Measurements from ENCODE around the gene BABAM2.

BABAM2 gene

GRCh38 chr2:28346587-28346986 lies 456.1 kb downstream of the BABAM2 start:
- DNase-seq (ENCODE audit: low read depth), result no peak

DNA sequence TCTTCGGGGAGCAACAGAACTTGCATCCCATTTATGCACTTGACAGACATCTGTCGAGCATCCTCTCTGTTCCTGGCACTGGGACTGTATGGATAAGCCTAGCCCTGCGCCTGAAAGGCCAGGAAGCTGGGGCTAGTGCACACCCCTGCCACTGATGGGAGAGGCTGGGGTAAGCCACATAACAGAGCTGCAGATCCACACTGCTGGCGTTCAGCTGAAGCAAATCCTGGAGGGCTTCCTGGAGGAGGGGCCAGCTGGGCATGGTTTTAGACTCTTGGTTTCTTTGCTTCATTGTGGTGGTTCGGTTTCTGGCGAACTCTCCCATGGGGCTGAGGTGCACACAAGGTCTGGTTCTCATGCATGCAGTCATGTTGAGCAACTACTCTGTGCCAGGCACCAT lies 456.7 kb downstream of the BABAM2 start:
- no peak for DNase-seq (ENCODE audit: low read depth)

GRCh38 chr2:28347596-28347995 lies 457.1 kb downstream of the BABAM2 start:
- no peak for DNase-seq (ENCODE audit: low read depth)

DNA sequence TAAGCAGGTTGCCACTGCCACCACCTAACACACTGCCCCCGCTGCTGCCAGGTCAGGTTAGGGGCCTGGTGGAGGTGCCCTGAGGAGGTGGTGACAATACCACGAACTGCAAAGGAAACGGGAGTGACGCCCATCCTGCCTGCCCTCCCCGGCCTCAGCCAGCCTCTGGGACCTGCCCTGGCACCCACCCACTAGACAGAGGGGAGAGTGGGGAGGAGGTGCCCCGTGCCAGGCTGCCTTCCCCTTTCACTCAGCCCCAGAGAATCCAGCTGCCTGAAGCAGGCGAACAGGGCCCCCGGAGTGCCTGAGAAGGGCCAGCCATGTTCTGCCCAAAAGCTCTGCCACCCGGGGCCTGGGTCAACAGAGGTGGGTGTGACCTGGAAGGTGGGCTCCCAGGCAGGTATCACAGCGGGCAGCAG lies 457.6 kb downstream of the BABAM2 start:
- DNase-seq (ENCODE audit: low read depth), result peak; percentile 48

- DNase-seq (ENCODE audit: low read depth), result no peak
Measured at GRCh38 chr2:28348921-28349320, 458.4 kb downstream of the BABAM2 start.

DNA sequence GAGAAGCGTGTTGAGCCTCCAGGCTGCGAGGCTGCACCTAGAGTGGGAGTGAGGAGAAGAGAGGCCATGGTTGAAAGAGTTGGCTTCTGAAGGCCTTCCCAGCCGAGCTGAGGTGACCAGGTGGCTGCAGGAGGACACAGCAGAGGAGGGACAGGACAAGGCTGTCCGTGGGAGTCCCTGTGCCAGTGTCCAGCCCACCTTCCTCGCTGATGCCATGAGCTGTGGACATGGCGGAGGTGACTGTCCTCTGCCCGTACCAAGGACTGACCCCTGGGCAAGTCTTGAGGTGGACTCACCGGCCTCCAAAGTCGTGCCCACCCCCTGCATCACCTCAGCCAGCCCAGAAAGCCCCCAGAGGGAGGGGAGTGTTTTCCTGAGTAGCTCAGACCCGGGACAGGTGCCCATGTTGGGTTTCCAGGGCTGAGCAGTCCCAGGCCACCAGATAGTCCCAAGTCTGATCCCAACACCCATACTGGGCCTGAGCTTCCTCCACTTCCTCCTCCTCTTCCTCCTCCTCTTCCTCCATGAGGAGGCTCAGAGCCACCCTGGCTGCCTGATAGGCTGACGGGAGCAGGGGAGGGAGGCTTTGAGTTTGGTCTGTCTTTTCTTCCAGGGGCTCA lies 459.1 kb downstream of the BABAM2 start:
- no peak for DNase-seq (ENCODE audit: low read depth)

DNA sequence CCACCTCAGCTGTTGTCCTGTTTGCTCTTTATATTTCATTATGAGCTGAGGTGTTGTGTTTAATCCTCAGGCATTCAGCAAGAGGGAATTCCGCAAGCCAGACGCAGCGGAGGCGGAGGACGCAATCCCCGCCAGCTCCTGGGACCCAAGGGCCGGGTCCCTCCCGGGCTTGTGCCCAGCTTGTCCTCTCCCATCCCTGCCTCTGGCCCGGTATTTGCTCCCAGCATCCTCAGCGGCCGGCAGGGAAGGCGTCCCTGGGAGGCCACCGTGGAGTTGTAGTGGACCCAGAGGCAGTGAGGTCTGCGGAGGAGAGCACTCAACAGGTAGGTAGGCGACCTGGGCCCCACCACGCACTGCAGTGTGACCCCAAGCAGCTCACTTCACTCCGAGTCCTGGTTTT lies 459.7 kb downstream of the BABAM2 start:
- no peak for DNase-seq (ENCODE audit: low read depth)

- DNase-seq (ENCODE audit: low read depth), result no peak
Measured at GRCh38 chr2:28350791-28351285, 460.3 kb downstream of the BABAM2 start.

DNA sequence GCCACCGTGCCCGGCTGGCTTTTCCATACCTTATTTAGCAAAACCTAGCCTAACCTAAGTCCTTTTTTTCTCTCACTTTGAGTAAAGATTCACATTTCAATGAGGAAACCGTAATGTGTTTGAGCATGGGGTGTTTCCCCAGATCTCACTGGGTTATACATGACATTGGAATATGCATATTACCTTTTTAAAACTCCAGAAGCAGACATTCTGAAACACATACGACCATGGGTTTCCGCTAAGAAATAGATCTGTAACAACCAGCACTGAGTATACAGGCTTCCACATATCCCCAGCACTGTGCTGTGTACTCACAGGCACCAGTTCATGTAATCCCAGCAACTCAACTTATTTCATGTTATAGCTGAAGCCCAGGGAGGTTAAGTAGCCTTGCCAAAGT lies 461.1 kb downstream of the BABAM2 start:
- no peak for DNase-seq (ENCODE audit: low read depth)

DNA sequence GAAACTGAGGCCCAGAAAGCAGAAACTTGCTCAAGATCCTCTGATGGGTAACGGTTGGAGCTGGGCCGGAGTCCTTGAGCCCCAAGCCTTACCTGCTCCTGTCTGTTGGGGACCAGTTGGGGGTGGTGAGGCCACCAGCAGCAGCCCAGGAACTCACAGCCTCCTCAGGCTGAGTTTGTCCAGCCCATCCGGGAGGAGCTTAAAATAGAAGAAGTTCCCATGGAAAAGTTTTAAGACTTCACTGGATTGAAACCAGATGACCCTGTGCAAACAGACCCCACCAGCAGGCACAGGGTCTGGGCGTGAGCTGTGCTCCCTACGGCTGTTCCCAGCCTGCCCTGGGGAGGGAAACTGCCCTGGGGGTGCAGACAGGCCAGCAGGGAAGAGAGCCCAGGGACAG lies 461.6 kb downstream of the BABAM2 start:
- no peak for DNase-seq (ENCODE audit: low read depth)

DNA sequence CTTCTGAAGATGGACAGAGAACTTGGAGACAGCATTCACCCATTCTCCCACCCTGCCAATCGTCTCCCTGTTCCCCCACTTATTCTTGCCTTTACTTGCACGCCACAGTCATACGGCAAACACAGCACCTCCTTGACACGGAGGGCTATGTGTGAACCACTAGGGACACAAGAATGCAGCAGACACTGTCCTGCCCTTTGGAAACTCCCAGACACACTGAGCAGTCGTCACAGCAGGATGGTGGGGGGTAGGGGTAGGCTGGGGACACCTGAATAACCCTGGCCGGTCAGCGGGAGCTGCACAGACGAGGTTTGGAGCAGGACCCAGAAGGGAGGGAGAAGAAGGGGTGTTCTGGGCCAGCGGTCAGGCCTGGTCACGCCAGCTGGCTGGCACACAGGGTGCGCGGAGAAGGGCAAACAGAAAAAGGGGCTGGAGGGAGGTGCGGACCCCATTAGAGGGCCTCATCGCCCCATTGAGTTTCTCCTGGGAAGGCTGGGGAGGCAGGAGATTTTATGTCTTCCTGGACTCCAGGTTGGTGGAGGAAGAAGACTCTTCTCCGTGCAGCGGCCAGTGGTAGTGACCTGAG lies 462.2 kb downstream of the BABAM2 start:
- DNase-seq (ENCODE audit: low read depth), result no peak

DNA sequence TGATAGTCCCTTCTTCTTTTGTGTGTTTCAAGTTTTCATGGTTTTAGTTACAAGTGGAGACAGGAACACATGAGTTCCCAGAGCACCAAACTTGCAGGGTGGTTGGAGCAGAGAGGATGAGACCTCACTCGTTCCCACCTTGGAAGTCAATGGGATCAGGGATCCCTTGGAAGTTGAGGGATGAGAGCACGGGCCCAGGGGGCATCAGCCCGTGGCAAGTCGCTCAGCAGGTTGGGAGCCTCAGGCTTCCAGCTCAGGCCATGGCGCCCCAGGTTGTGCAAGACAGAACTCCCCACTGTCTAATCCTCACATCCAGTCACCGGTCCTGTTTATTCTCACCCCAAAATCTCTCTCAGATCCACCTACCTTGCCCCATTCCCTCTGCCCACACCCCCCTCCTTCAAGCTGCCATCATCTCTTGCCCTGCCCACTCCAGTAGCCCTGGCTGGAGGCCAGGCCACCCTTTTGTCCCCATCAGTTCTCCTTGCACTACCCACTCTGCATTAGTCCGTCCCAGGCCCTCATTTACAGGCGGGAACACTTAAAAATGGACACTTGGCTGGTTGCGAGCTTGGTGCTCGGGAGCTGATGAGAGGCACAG lies 464.5 kb downstream of the BABAM2 start:
- no peak for DNase-seq (ENCODE audit: low read depth)

- no peak for DNase-seq (ENCODE audit: low read depth)
Measured at GRCh38 chr2:28355521-28356094, 465.1 kb downstream of the BABAM2 start.

DNA sequence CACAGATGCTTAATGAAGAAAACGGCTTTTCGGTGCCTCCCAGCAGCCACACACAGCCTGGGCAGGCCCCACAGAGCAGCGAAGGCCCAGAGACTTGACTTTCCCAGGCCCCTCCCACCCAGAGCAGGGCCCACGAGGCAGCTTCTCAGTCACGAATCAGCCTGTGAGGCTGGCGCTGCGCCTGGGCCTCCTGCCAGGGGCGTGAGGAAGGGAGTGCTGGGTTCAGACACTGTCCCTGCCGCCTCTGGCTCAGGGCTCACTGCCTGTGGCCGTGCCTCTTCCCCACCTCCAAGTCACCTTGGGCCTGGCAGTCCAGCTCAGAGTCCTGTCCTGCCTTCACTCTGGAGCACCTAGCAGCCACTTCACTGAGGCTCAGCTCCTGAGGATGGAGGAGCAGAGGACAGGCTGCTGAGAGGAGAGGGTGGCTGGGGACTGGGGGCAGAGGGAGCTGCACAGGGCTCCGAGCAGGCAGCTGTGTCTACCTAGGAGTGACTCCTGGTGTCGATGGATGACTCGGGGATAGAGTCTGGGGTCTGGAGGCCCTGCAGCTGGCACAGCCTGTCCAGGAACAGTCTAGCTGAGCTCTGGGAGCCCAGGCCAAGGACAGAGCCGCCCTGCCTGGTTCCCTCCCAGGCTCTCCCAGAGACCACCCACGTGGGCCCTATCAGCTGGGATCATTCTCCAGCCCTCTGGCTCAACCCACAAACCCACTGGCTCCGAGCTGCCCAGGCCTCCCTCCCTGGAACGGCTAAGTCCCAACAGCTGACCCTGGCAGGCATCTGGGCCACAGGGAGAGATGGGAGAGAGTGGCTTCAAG lies 465.8 kb downstream of the BABAM2 start:
- no peak for DNase-seq (ENCODE audit: low read depth)

DNA sequence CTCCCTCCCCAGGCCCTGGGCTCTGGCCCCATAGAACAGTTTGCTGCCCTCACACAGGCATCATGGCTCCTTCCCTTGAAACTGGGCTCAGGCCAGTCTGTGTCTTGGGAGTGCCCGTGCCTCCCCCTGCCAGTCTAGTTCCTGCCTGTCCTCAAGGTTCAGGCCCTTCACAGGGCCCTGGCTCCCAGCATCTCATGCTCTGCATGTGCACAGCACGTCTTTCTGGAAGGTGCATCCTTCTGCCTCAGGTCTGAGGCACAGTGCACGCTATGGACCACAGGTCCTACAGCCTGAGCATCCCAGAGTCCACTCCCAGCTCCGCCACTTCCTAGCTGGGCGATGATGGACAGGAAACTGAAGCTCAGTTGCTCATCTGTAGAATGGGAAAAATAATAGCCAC lies 466.5 kb downstream of the BABAM2 start:
- DNase-seq (ENCODE audit: low read depth), result no peak

- no peak for DNase-seq (ENCODE audit: low read depth)
Measured at GRCh38 chr2:28357948-28358667, 467.6 kb downstream of the BABAM2 start.

- no peak for DNase-seq (ENCODE audit: low read depth)
Measured at GRCh38 chr2:28358668-28359201, 468.2 kb downstream of the BABAM2 start.

GRCh38 chr2:28359222-28360057 lies 468.9 kb downstream of the BABAM2 start:
- peak; percentile 68 for DNase-seq (ENCODE audit: low read depth)

- no peak for DNase-seq (ENCODE audit: low read depth)
Measured at GRCh38 chr2:28360058-28360717, 469.7 kb downstream of the BABAM2 start.

DNA sequence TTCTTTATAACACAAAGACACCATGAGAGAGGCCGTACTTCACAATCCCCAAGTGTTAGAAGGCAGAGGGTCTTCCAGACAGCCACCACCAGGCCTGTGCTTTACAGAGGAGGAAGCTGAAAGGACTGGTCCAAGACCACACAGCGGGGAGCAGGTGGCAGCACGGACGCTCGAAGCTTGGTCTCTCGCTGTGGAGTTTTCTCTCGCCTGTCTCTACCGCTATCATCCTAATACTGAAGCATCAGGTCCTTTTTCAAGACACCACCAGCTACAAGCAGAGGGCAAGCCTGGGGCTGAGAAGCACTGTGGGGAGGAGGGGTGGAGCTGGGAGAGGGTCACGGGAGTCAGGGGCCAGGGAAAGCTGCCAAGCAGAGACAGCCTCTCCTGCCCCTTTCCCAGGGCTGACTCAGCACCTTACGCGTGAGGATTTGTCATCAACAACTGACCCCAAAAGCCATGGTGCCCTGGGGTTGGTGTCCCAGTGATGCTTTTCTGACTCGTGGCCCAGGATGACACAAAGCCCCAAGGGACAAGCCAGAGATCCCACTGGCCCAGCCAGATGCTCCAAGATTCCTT lies 470.3 kb downstream of the BABAM2 start:
- no peak for DNase-seq (ENCODE audit: low read depth)

Data from activated T-helper 1 cell treated with Interleukin-2 at 50 U/mL for 16 hours (primary cell).